Fibroblast of villous mesenchyme (primary cell): ENCODE measurements around the gene FAM120B. TPM values are rescaled to one million over a fixed set of nuclear protein-coding genes. Genes with fewer than 3 reads are reported as not detected.
"Not testable (repeated sequence)": the region's sequence is repeated elsewhere in the genome, so short reads cannot be mapped to it uniquely, and the experiment has no call there.

Experiments used
- DNase-seq: peaks from one replicate; pipeline ENCODE4 v3.0.0-alpha.2; 2010; ENCODE audit warnings: low read depth
- H3K4me3 ChIP-seq: 2 replicates; pipeline ENCODE4 v1.5.1; 2011; ENCODE audit warnings: low read depth, mild to moderate bottlenecking, low read length
- CTCF ChIP-seq: IDR thresholded peaks from 2 replicates; pipeline ENCODE4 v1.5.1; 2012; ENCODE audit warnings: low read depth, mild to moderate bottlenecking, low read length; ENCODE audit not compliant: insufficient read depth
- total RNA-seq: library from RNA; depleted of rRNA; stranded (reverse); fragments of >200 nt; gene quantifications from 2 replicates; pipeline ENCODE4 v1.2.3, GENCODE V29; 2012

Gene FAM120B
- total RNA-seq, 1 donor = 17.3 TPM

GRCh38 chr6:170407932-170408331 lies 101.4 kb downstream of the FAM120B start:
- no peak for DNase-seq
- H3K4me3 ChIP-seq = no peak overlapping the region
- no peak for TF ChIP-seq CTCF

- not testable (repeated sequence) for H3K4me3 ChIP-seq, DNase-seq
Observed at GRCh38 chr6:170409746-170410145, 103.2 kb downstream of the FAM120B start.

- no peak overlapping the region for H3K4me3 ChIP-seq
- DNase-seq = no peak
- no peak for TF ChIP-seq CTCF
Observed at GRCh38 chr6:170410241-170410640, 103.7 kb downstream of the FAM120B start.

GRCh38 chr6:170415318-170415717 lies 108.8 kb downstream of the FAM120B start:
- DNase-seq = no peak
- H3K4me3 ChIP-seq = no peak overlapping the region
- no peak for TF ChIP-seq CTCF

- no peak for DNase-seq
Observed at GRCh38 chr6:170416303-170416702, 109.7 kb downstream of the FAM120B start.

GRCh38 chr6:170416959-170417606 lies 110.5 kb downstream of the FAM120B start:
- no peak overlapping the region for H3K4me3 ChIP-seq
- DNase-seq = no peak
- TF ChIP-seq CTCF = no peak

More at GRCh38 chr6:170416303-170416702, 109.7 kb downstream of the FAM120B start:
- TF ChIP-seq CTCF = no peak
- H3K4me3 ChIP-seq = no peak overlapping the region

GRCh38 chr6:170417881-170418280 lies 111.3 kb downstream of the FAM120B start:
- DNase-seq = no peak
- H3K4me3 ChIP-seq = no peak overlapping the region
- TF ChIP-seq CTCF = no peak
